Left ventricle myocardium inferior (tissue), 1 donor: Measurements from ENCODE around the gene ARMC12. TPM values are rescaled to one million over a fixed set of nuclear protein-coding genes. Genes with fewer than 3 reads are reported as not detected.

Experiments
- DNase-seq: peaks from one replicate; pipeline ENCODE4 v3.0.0-alpha.2; 2020
- H3K27ac ChIP-seq: fragments of 200-600 bp; replicated peaks from 2 replicates; pipeline ENCODE4 v1.8.0; 2021
- H3K27me3 ChIP-seq: fragments of 200-600 bp; 2 replicates; pipeline ENCODE4 v1.8.0; 2021; ENCODE audit warnings: low read depth
- H3K36me3 ChIP-seq: fragments of 200-600 bp; 2 replicates; pipeline ENCODE4 v1.8.0; 2021
- H3K4me1 ChIP-seq: fragments of 200-600 bp; 2 replicates; pipeline ENCODE4 v1.8.0; 2021
- H3K4me3 ChIP-seq: fragments of 200-600 bp; 2 replicates; pipeline ENCODE4 v1.8.0; 2021; ENCODE audit warnings: mild to moderate bottlenecking, moderate library complexity
- H3K9me3 ChIP-seq: fragments of 200-600 bp; replicated peaks from 2 replicates; pipeline ENCODE4 v1.8.0; 2021
- intact Hi-C: fragments of 100-400 bp; cut with micrococcal nuclease; formaldehyde crosslinking; loops from one replicate; pipeline ENCODE4 v1.11.0; 2022
- total RNA-seq: library from RNA; stranded (reverse); fragmentation: NEBNext Ultra II Directional; extraction: Animal tissue kit (Norgen Biotek cat#: 25700); gene quantifications from one replicate; pipeline ENCODE4 v1.2.1, GENCODE V29; 2021
- TF ChIP-seq, protein P1 (sequence below): fragments of 200-600 bp; IDR thresholded peaks from 2 replicates; pipeline ENCODE4 v1.8.0; 2021; ENCODE audit warnings: antibody characterized with exemption, mild to moderate bottlenecking, borderline replicate concordance
- donor health status: DM: no; HTN: yes; CAD: no; lungs with severe emphysema.

The ARMC12 gene
- total RNA-seq, 1 donor from 2014 or later: not detected

DNA sequence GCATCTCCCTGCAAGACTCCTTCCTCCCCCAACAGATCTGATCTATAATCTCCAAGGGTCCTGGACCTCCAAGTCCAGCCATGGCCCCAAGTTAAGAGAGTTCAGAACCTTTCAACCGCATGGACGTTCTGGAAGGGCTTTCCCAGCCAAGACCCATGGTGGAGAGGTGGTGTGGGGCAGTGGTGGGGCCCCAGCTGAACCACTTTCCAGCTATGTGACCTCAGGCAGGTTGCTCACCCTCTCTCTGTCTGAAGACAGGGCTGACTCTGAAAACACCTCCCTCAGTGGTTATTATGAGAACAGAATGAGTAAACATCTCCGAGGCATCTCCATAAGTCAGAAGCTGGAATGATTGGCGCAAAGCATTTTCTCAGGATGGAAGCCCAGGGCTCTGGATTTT, 59.4 kb downstream of the ARMC12 start:
- TF ChIP-seq, protein P1, sequence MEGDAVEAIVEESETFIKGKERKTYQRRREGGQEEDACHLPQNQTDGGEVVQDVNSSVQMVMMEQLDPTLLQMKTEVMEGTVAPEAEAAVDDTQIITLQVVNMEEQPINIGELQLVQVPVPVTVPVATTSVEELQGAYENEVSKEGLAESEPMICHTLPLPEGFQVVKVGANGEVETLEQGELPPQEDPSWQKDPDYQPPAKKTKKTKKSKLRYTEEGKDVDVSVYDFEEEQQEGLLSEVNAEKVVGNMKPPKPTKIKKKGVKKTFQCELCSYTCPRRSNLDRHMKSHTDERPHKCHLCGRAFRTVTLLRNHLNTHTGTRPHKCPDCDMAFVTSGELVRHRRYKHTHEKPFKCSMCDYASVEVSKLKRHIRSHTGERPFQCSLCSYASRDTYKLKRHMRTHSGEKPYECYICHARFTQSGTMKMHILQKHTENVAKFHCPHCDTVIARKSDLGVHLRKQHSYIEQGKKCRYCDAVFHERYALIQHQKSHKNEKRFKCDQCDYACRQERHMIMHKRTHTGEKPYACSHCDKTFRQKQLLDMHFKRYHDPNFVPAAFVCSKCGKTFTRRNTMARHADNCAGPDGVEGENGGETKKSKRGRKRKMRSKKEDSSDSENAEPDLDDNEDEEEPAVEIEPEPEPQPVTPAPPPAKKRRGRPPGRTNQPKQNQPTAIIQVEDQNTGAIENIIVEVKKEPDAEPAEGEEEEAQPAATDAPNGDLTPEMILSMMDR: no peak
- Histone ChIP-seq H3K4me1 (no peaks in the 10 kb centered on the region), H3K36me3 (no peaks in the 10 kb centered on the region), H3K27me3 (peaks cover 64% of the 10 kb centered on the region), H3K4me3 (no peak overlapping the region), H3K27ac (no peak overlapping the region), H3K9me3 (no peaks in the 10 kb centered on the region)
- DNase-seq: no peak
- intact Hi-C loops: no loop called here

DNA sequence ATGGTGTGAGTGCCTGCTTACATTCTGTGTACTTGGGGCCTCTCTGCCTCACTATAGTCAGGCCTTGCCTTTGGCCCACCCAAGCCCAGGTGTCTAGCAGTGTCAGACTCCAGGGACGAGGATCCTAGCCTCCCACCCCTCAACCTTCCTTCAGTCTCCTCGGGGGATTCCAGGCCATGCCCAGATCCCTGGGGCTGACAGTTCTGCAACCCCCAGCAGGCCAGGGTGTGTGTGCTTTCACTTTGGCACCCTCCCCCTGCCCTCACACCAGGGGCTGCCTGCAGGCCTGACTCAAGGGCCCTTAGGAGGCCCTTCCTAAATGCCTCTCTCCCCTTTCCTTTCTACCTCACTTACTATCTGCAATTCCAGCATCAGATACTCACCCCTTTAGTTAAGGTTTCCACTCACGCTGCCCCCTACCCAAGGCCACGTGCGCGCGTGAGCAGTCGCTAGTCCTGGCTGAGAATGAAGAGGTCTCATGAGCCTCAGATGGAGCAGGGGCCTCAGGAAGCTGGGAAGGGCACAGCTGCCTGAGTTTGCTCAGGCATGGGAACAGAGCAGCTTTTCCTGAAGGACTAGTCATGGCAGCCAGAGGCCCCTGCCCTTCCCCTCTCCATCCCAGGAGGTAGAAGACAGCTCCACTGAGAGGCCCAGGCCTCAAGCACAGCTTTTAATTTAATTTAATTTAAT, 61.1 kb downstream of the ARMC12 start:
- intact Hi-C loops: no loop called here
- Histone ChIP-seq H3K4me3 (no peak overlapping the region), H3K27me3 (peaks cover 47% of the 10 kb centered on the region), H3K4me1 (no peaks in the 10 kb centered on the region), H3K9me3 (no peaks in the 10 kb centered on the region), H3K27ac (no peak overlapping the region), H3K36me3 (no peaks in the 10 kb centered on the region)
- TF ChIP-seq, protein P1: no peak
- DNase-seq: no peak

Other genes starting within 250 kb of the ARMC12 start
- gene TEAD3, start 240.0 kb upstream of the ARMC12 start, total RNA-seq: 28.0 TPM
- not detected for gene TULP1, start 224.1 kb upstream of the ARMC12 start, total RNA-seq
- 101 TPM for gene FKBP5, start 48.1 kb upstream of the ARMC12 start, total RNA-seq
- not detected for gene CLPSL2, start 39.6 kb downstream of the ARMC12 start, total RNA-seq
- gene CLPSL1, start 44.0 kb downstream of the ARMC12 start, total RNA-seq: not detected
- gene CLPS, start 60.3 kb downstream of the ARMC12 start, total RNA-seq: not detected
- gene LHFPL5, start 68.3 kb downstream of the ARMC12 start, total RNA-seq: not detected
- gene SRPK1, start 184.1 kb downstream of the ARMC12 start, total RNA-seq: 18.4 TPM